GM21390 (cell line): ENCODE results near the gene POFUT2.
A peak's percentile ranks its signal among the peaks of the same experiment; 100 is the strongest.

Experiments
- ATAC-seq: cut with Tn5 transposase; IDR thresholded peaks from one replicate; pipeline ENCODE4 v1.9.1; 2021; ENCODE audit not compliant: unreplicated experiment

Gene POFUT2, protein sequence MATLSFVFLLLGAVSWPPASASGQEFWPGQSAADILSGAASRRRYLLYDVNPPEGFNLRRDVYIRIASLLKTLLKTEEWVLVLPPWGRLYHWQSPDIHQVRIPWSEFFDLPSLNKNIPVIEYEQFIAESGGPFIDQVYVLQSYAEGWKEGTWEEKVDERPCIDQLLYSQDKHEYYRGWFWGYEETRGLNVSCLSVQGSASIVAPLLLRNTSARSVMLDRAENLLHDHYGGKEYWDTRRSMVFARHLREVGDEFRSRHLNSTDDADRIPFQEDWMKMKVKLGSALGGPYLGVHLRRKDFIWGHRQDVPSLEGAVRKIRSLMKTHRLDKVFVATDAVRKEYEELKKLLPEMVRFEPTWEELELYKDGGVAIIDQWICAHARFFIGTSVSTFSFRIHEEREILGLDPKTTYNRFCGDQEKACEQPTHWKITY

GRCh38 chr21:45287438-45288391 is at the start of gene POFUT2:
TSS of gene POFUT2 (minus strand) at chr21:45287895. CDS start at chr21:45287871, 24 bp downstream.
- peak; percentile 69 for ATAC-seq

- ATAC-seq: no peak
Observed at GRCh38 chr21:45336870-45337269, 49.2 kb upstream of the POFUT2 start.

GRCh38 chr21:45336535-45336810 is 48.8 kb upstream of the POFUT2 start:
- ATAC-seq: no peak

- no peak for ATAC-seq
Observed at GRCh38 chr21:45335761-45336534, 48.3 kb upstream of the POFUT2 start.

- no peak for ATAC-seq
Observed at GRCh38 chr21:45335151-45335760, 47.6 kb upstream of the POFUT2 start.

GRCh38 chr21:45334591-45335081 is 46.9 kb upstream of the POFUT2 start:
- no peak for ATAC-seq

- ATAC-seq: no peak
Observed at GRCh38 chr21:45334134-45334533, 46.4 kb upstream of the POFUT2 start.

DNA sequence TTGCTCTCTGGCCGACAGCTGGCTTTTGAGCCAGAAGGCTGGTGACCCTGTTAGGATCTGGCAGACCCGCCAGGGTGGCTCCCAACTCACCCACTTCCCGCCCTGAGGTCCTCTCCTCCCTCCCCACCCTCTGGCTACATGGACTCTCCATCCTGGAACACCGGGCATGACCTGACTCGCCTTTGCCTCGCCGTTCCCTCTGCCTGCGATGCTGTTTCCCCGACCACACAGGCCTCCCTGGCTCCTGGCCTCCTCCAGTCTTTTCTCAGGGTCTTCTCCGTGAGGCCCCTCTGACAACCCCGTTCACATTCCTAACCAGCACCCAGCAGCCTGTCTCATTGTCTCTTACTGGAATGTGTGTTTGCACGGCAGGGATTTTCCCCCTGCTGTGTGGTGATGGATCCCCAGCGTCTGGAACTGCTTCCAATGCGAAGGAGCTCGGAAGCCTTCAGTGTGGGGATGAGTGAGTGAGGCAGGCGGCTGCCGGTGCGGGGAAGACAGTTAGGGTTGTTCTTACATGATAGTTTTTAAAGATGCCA is 46.0 kb upstream of the POFUT2 start:
- no peak for ATAC-seq

DNA sequence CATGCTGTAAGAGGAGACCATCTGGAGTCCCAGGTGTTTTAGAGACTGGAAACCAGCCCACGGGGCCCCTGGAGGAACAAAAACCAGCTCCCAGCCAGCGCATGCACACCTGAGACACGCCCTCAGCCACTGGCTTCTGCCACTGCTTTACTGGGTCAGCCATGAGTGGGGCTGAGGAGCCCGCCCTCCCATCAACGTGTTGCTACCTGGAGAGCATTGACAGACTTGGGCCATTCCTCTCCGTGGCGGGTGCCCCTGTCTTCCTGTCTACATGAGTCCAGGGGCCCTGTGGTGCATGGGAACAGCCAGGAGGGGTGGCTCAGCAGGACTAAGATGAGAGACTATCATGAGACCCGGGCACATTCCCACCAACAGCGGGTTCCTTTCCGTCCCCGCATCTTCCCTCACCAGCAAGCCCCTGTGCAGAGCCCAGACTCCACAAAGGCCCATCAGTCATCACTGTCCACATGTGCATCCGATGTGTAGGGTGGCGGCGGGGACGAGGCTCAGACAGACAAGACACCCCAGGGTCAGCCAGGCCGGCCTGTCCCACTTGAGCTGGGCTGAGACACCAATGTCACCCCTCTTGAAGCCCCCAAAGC is 45.4 kb upstream of the POFUT2 start:
- ATAC-seq: no peak

GRCh38 chr21:45332415-45332814 is 44.7 kb upstream of the POFUT2 start:
- no peak for ATAC-seq

GRCh38 chr21:45331531-45332147 is 43.9 kb upstream of the POFUT2 start:
- no peak for ATAC-seq

GRCh38 chr21:45330851-45331261 is 43.2 kb upstream of the POFUT2 start:
- ATAC-seq: no peak

GRCh38 chr21:45330075-45330781 is 42.5 kb upstream of the POFUT2 start:
- ATAC-seq: no peak

DNA sequence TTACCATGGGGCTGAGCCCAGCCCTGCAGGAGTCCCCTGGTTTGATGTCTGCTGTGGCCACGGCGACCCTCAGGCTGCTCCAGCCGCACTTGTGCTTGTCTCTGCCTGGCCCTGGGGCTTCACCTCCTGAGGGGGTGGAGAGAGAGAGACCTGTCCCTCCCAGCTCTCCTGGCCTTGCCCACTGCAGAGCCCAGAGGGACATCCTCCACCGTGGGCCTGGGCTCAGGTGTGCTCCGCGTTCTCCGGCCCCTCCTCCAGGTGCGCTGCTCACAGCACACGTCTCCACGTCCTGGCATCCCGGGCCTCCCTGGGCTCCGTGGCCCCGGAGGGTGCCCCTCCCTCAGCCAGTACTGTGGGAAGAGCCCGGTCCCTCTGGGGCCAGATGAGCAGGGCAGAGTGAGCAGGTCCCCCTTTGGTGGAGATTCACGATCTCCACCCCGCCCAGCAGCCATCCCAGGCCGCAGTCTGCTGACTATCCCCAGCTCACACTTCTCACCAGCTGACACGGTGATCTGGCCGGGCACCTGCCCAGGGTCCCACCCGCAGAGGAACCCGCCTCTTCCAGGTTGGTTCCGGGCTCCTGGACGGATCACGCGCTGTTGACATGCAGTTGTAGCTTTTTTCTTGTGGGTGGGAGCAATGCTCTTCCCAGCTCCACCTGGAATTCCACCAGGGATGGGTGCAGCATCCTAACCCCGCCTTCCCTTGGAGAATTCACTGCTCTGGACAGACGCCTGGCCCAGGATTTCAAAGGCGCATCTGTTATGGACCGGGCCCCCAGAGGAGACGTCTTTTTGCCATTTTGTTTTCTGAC is 41.8 kb upstream of the POFUT2 start:
- ATAC-seq: no peak

GRCh38 chr21:45328198-45329091 is 40.8 kb upstream of the POFUT2 start:
- ATAC-seq: no peak

DNA sequence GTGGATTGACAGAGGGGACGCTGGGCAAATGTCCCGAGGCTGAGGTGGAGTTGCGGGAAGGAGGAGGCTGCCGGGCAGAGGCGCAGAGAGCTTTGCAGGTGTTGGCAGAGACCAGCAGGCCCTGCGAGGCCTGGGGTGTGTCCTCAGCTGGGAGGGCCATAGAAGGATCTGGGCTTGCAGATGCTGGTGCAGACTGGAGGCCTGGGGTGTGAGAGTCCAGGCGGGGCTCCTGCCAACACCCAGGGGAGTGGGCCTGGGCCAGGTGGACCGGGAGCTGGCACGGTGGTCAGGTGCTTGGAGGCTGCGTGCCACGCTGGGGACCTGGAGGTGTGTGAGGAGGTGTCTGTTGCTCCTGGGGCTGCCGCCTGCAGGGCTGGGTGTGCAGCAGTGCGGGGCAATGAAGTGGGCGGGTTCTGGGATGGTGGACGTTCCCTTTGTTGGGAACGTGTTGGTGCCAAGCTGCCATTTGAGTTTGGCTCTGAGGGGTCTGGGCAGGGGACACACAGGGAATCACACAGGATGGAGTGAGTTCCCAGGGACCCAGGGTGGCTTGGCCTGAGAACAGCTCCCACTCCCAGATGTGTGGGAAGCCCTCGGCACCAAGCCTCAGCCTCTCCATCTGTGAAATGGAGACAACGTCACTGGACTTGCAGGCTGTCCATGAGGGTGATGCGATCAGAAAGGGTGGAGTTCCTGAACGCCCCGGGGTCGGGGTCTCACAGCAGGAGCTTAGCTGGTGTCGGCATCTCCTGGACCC is 39.9 kb upstream of the POFUT2 start:
- ATAC-seq: no peak
